Progenitor cell of endocrine pancreas (in vitro differentiated cells): ENCODE measurements around the gene COL1A2. TPM values are rescaled to one million over a fixed set of nuclear protein-coding genes. Genes with fewer than 3 reads are reported as not detected.

Experiments
- DNase-seq: peaks from one replicate; pipeline ENCODE4 v3.0.0; 2021; ENCODE audit warnings: low spot score; ENCODE audit not compliant: unreplicated experiment
- H3K27ac Mint-ChIP-seq: 2 replicates; pipeline ENCODE4 v1.8.0; 2021; ENCODE audit warnings: mild to moderate bottlenecking, moderate library complexity, mixed read lengths
- H3K27me3 Mint-ChIP-seq: 2 replicates; pipeline ENCODE4 v1.8.0; 2021; ENCODE audit warnings: mixed read lengths
- H3K36me3 Mint-ChIP-seq: 2 replicates; pipeline ENCODE4 v1.8.0; 2022; ENCODE audit warnings: mixed read lengths; ENCODE audit not compliant: insufficient read depth
- H3K4me1 Mint-ChIP-seq: 2 replicates; pipeline ENCODE4 v1.8.0; 2021; ENCODE audit warnings: low read depth, mixed read lengths
- H3K4me3 Mint-ChIP-seq: 2 replicates; pipeline ENCODE4 v1.8.0; 2021; ENCODE audit warnings: low read depth, mild to moderate bottlenecking, moderate library complexity, mixed read lengths
- H3K9me3 Mint-ChIP-seq: 2 replicates; pipeline ENCODE4 v1.8.0; 2021; ENCODE audit warnings: low read depth, mixed read lengths
- CTCF ChIP-seq: fragments of 200-600 bp; sonication (generic); IDR thresholded peaks from one replicate; pipeline ENCODE4 v1.5.0; 2021; ENCODE audit warnings: antibody characterized with exemption, mild to moderate bottlenecking; ENCODE audit not compliant: unreplicated experiment
- total RNA-seq: library from RNA; stranded (reverse); gene quantifications from 2 replicates; pipeline ENCODE4 v1.2.1, GENCODE V29; 2021

Gene COL1A2
- total RNA-seq, 1 donor from 2014 or later, result 14.8 TPM

- no peak overlapping the region for H3K27ac Mint-ChIP-seq
- no peak for TF ChIP-seq CTCF
- DNase-seq, result no peak
- H3K27me3 Mint-ChIP-seq, result no peaks in the 10 kb centered on the region
- H3K4me3 Mint-ChIP-seq, result no peak overlapping the region
- H3K9me3 Mint-ChIP-seq, result no peaks in the 10 kb centered on the region
- H3K36me3 Mint-ChIP-seq, result no peaks in the 10 kb centered on the region
- H3K4me1 Mint-ChIP-seq, result peaks cover 4% of the 10 kb centered on the region
Observed at GRCh38 chr7:94380264-94380663, 14.4 kb upstream of the COL1A2 start.

GRCh38 chr7:94382132-94382531 is 12.6 kb upstream of the COL1A2 start:
- Mint-ChIP-seq H3K27me3 (no peaks in the 10 kb centered on the region), H3K4me1 (no peaks in the 10 kb centered on the region), H3K36me3 (no peaks in the 10 kb centered on the region), H3K9me3 (no peaks in the 10 kb centered on the region), H3K27ac (no peak overlapping the region), H3K4me3 (no peak overlapping the region)
- no peak for DNase-seq
- TF ChIP-seq CTCF, result no peak

- no peak for DNase-seq
- no peak for TF ChIP-seq CTCF
- Mint-ChIP-seq H3K4me3 (no peak overlapping the region), H3K36me3 (no peaks in the 10 kb centered on the region), H3K9me3 (no peaks in the 10 kb centered on the region), H3K27me3 (no peaks in the 10 kb centered on the region), H3K27ac (no peak overlapping the region), H3K4me1 (no peaks in the 10 kb centered on the region)
Observed at GRCh38 chr7:94382746-94383145, 11.9 kb upstream of the COL1A2 start.

GRCh38 chr7:94384315-94384714 is 10.4 kb upstream of the COL1A2 start:
- H3K4me3 Mint-ChIP-seq, result no peak overlapping the region
- H3K36me3 Mint-ChIP-seq, result no peaks in the 10 kb centered on the region
- peaks cover 3% of the 10 kb centered on the region for H3K27me3 Mint-ChIP-seq
- no peaks in the 10 kb centered on the region for H3K4me1 Mint-ChIP-seq
- no peak for TF ChIP-seq CTCF
- H3K9me3 Mint-ChIP-seq, result no peaks in the 10 kb centered on the region
- DNase-seq, result no peak
- H3K27ac Mint-ChIP-seq, result no peak overlapping the region

DNA sequence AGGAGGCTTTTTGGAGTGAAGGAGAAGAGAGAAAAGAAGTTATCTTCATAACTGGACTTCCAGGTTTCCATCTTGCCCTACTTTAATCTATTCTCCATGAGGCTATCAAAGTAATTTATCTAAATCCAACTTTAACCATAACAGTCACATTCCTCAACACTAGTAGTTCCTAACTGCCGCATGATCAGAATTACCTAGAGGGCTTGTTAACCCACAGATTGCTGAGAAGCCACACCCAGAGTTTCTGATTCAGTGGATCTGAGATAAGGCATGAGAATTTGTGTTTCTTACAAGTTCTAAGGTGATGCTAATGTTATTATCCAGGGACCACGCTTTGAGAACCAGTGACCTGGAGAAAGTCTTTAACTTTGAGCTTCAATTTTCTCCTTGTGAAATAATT is 8.3 kb upstream of the COL1A2 start:
- DNase-seq, result no peak
- Mint-ChIP-seq H3K4me1 (no peaks in the 10 kb centered on the region), H3K4me3 (no peak overlapping the region), H3K9me3 (no peaks in the 10 kb centered on the region), H3K27me3 (peaks cover 10% of the 10 kb centered on the region), H3K27ac (no peak overlapping the region), H3K36me3 (no peaks in the 10 kb centered on the region)
- no peak for TF ChIP-seq CTCF
